ENCODE results near the gene AEBP2.

AEBP2 gene

DNA sequence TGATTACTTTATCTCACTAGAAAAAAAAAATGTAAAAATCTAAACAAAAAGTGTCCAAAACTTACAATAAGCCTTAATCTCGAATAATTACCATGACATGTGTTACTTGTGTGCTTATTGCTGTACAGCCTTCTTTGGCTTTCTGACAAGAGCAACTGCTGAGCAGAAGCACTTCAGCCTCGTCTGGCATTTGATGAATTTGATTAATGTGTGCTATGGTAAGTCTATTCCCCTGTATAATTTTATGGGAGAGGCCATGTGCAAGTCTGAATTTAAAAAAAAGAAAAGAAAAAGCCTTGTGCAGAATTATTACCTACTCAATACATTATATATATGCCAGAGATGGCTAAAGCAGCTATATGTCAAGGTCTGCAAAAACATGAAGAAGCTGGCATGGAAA lies 113.9 kb downstream of the AEBP2 start:
- no peak for DNase-seq (ENCODE audit: low read depth)

DNA sequence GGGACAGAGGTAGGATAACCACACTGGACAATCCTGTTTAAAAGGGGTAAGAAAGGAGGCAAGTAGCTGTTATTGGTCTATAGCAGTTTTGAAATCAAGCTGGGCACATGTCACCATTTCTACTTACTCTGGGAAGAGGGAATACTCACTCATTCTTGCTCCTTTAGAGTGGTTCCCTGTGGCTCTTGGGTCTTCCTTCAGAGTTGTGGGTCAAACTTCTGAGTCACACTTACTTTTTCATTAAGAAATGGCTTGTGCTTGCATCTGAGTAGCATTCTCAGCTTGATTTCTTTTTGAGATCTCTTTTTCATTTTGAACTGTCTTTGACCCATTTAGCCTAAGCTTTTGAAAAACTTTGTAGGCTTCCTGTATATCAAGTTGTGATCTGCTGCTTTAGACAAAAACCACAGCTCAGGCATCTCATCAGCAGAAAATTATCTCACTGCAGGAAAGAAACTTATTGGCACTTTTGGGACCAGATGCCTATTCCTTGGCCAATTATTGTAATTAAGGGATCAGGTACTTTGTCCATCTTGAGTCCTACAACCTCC lies 122.2 kb downstream of the AEBP2 start:
- DNase-seq (ENCODE audit: low read depth), result no peak

Measured in CMK (cell line).